Naive thymus-derived CD8-positive, alpha-beta T cell (primary cell): Measurements from ENCODE around the gene STAT5B. TPM values are rescaled to one million over a fixed set of nuclear protein-coding genes. Genes with fewer than 3 reads are reported as not detected.
A peak's percentile ranks its signal among the peaks of the same experiment; 100 is the strongest.
"Not testable (repeated sequence)": the region's sequence is repeated elsewhere in the genome, so short reads cannot be mapped to it uniquely, and the experiment has no call there.

ENCODE experiments used
- ATAC-seq, 2 donors: fragments of 150-1000 bp; cut with Tn5 transposase in 1 of 2; sonication (Bioruptor Pico), chemical (Tn5 transposase) in 1 of 2; 1 replicate in 1 of 2; 2 replicates in 1 of 2; pipeline ENCODE4 v1.10.0; 2021; ENCODE audit warnings: mild to moderate bottlenecking in 2 of 2, moderate library complexity in 2 of 2
- POLR2A ChIA-PET: fragments of 350-600 bp; sonication (Branson Sonifier 250); formaldehyde crosslinking; loops from one replicate; lab custom pipeline; 2021; ENCODE audit warnings: antibody characterized with exemption; lab: Charles Lee
- DNase-seq, 10 donors: peaks; one replicate each; pipeline versions ENCODE4 v3.0.0 to v3.0.0-alpha.2; 2020 to 2022
- H3K27ac Mint-ChIP-seq, 10 donors: one replicate each; pipeline ENCODE4 v1.8.0; 2020 to 2022; ENCODE audit warnings: mild to moderate bottlenecking in 10 of 10, mixed read lengths in 10 of 10, moderate library complexity in 4 of 10, inconsistent platforms in 1 of 10
- H3K27me3 Mint-ChIP-seq, 5 donors: one replicate each; pipeline ENCODE4 v1.8.0; 2021 to 2022; ENCODE audit warnings: mixed read lengths in 5 of 5
- H3K36me3 Mint-ChIP-seq, 3 donors: one replicate each; pipeline ENCODE4 v1.8.0; 2020 to 2022; ENCODE audit warnings: mixed read lengths in 3 of 3, mild to moderate bottlenecking in 2 of 3, inconsistent platforms in 1 of 3
- H3K4me1 Mint-ChIP-seq, 4 donors: one replicate each; pipeline ENCODE4 v1.8.0; 2021 to 2022; ENCODE audit warnings: mixed read lengths in 4 of 4
- H3K4me3 Mint-ChIP-seq, 10 donors: one replicate each; pipeline ENCODE4 v1.8.0; 2020 to 2022; ENCODE audit warnings: mild to moderate bottlenecking in 10 of 10, mixed read lengths in 10 of 10, moderate library complexity in 6 of 10, inconsistent platforms in 1 of 10
- H3K9me3 Mint-ChIP-seq, 9 donors: one replicate each; pipeline ENCODE4 v1.8.0; 2020 to 2022; ENCODE audit warnings: mixed read lengths in 9 of 9, mild to moderate bottlenecking in 3 of 9, inconsistent platforms in 1 of 9, moderate library complexity in 1 of 9
- polyA plus RNA-seq, 3 donors: library from polyadenylated mRNA; unstranded; fragments of 300-500 nt; fragmentation: Illumina TruSeq; gene quantifications; one replicate each; pipeline ENCODE4 v1.2.3, GENCODE V29; 2021
- total RNA-seq, 8 experiments: library from RNA in 2 of 8; stranded (reverse) in 2 of 8; gene quantifications; one replicate each; pipeline ENCODE4 v1.2.3 and lab custom pipeline; 2021 to 2026

STAT5B gene
- total and polyA plus RNA-seq, 5 experiments from 2014 or later = 66.3 to 149 (median 94.0) TPM

GRCh38 chr17:42243493-42243982, 32.7 kb downstream of the STAT5B start:
- H3K36me3 Mint-ChIP-seq = peaks cover 0 to 2% (median 0%) of the 10 kb centered on the region in 3 donors
- no peaks in the 10 kb centered on the region for H3K27me3 Mint-ChIP-seq
- H3K27ac Mint-ChIP-seq = peak overlapping the region in 8 of 10 donors; percentile 0 to 74 (median 38)
- H3K9me3 Mint-ChIP-seq = no peaks in the 10 kb centered on the region
- POLR2A ChIA-PET = interaction anchor here (0.7 to 1.5 kb wide), 3 partner anchors 32 to 97 kb away, joined by 4 to 5 read pairs (median 4); partner anchors contain the start of gene STAT5A
- DNase-seq (no peak), ATAC-seq (no peak)
- peak overlapping the region in 2 of 10 donors; percentile 12 to 37 for H3K4me3 Mint-ChIP-seq
- H3K4me1 Mint-ChIP-seq = peaks cover 16 to 65% (median 55%) of the 10 kb centered on the region in 4 donors

GRCh38 chr17:42241871-42242270, 34.3 kb downstream of the STAT5B start:
- POLR2A ChIA-PET = interaction anchor here (0.7 kb wide), 1 partner anchor 332 kb away, joined by 4 read pairs; no protein-coding TSS in a partner anchor
- Mint-ChIP-seq H3K27me3 (no peaks in the 10 kb centered on the region), H3K27ac (peak overlapping the region in 5 of 10 donors; percentile 9 to 57 (median 39)), H3K4me3 (no peak overlapping the region), H3K36me3 (peaks cover 0 to 5% (median 0%) of the 10 kb centered on the region in 3 donors), H3K4me1 (peaks cover 13 to 58% (median 43%) of the 10 kb centered on the region in 4 donors), H3K9me3 (no peaks in the 10 kb centered on the region)
- no peak for DNase-seq
- no peak for ATAC-seq

DNA sequence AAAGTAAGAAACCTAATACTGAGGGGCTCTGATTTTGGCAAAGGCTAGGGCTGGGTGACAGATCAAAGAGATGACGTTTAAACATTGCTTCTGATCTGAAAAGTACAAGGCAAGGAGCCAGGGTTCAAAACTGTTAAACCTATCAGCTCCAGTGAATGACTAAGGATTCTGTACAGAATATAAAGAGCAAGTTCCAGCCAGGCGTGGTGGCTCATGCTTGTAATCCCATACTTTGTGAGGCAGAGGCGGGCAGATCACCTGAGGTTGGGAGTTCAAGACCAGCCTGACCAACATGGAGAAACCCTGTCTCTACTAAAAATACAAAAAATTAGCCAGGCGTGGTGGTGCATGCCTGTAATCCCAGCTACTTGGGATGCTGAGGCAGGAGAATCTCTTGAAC, 35.3 kb downstream of the STAT5B start:
- not testable (repeated sequence) for H3K9me3 Mint-ChIP-seq, H3K27me3 Mint-ChIP-seq, ATAC-seq, H3K4me3 Mint-ChIP-seq, H3K36me3 Mint-ChIP-seq, DNase-seq
- H3K4me1 Mint-ChIP-seq = peaks cover 10 to 57% (median 42%) of the 10 kb centered on the region in 4 donors
- peak overlapping the region in 8 of 10 donors; percentile 6 to 65 (median 14) for H3K27ac Mint-ChIP-seq
- POLR2A ChIA-PET = interaction anchor here (0.9 kb wide), 1 partner anchor 337 kb away, joined by 6 read pairs; no protein-coding TSS in a partner anchor

GRCh38 chr17:42240201-42240600, 36.0 kb downstream of the STAT5B start:
- no peaks in the 10 kb centered on the region for H3K27me3 Mint-ChIP-seq
- no peak for DNase-seq
- H3K27ac Mint-ChIP-seq = peak overlapping the region in 4 of 10 donors; percentile 9 to 65 (median 42)
- peaks cover 0 to 3% (median 0%) of the 10 kb centered on the region in 3 donors for H3K36me3 Mint-ChIP-seq
- no peak overlapping the region for H3K4me3 Mint-ChIP-seq
- ATAC-seq = no peak
- peaks cover 13 to 59% (median 43%) of the 10 kb centered on the region in 4 donors for H3K4me1 Mint-ChIP-seq
- H3K9me3 Mint-ChIP-seq = no peaks in the 10 kb centered on the region
- POLR2A ChIA-PET = interaction anchor here (1.6 kb wide), 1 partner anchor 46 kb away, joined by 10 read pairs; no protein-coding TSS in a partner anchor

DNA sequence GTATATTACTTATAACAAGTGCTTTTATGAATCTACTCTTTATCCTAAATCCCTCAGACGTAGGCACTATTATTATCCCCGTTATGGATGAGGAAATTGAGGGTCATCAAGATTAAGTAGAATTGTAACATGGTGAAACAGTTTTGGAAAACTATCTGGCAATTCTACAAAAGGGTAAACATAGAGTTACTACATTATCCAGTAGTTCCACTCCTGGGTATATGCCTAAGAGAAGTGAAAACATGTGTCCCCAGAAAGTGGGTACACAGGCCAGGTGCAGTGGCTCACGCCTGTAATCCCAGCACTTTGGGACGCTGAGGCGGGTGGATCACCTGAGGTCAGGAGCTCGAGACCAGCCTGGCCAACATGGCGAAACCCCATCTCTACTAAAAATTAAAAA, 36.6 kb downstream of the STAT5B start:
- H3K36me3 Mint-ChIP-seq, ATAC-seq, H3K9me3 Mint-ChIP-seq, DNase-seq, H3K27me3 Mint-ChIP-seq, H3K4me3 Mint-ChIP-seq: not testable (repeated sequence)
- Mint-ChIP-seq H3K27ac (peak overlapping the region in 3 of 10 donors; percentile 43 to 72 (median 50)), H3K4me1 (peaks cover 17 to 65% (median 46%) of the 10 kb centered on the region in 4 donors)
- POLR2A ChIA-PET = interaction anchor here (0.7 to 1.6 kb wide), 2 partner anchors 9 to 47 kb away, joined by 6 to 10 read pairs; no protein-coding TSS in a partner anchor

GRCh38 chr17:42236760-42237159, 39.4 kb downstream of the STAT5B start:
- H3K4me1 Mint-ChIP-seq = peaks cover 15 to 61% (median 36%) of the 10 kb centered on the region in 4 donors

GRCh38 chr17:42233994-42234393, 42.2 kb downstream of the STAT5B start:
- Mint-ChIP-seq H3K27me3 (no peaks in the 10 kb centered on the region), H3K4me3 (no peak overlapping the region), H3K27ac (peak overlapping the region in 7 of 10 donors; percentile 19 to 87 (median 56)), H3K4me1 (peaks cover 10 to 44% (median 23%) of the 10 kb centered on the region in 4 donors), H3K9me3 (no peaks in the 10 kb centered on the region), H3K36me3 (peaks cover 0 to 19% (median 0%) of the 10 kb centered on the region in 3 donors)
- POLR2A ChIA-PET = no interaction called here
- no peak for ATAC-seq
- no peak for DNase-seq

More at GRCh38 chr17:42236760-42237159, 39.4 kb downstream of the STAT5B start:
- Mint-ChIP-seq H3K36me3 (peaks cover 0 to 6% (median 0%) of the 10 kb centered on the region in 3 donors), H3K27me3 (no peaks in the 10 kb centered on the region), H3K9me3 (no peaks in the 10 kb centered on the region), H3K4me3 (no peak overlapping the region), H3K27ac (peak overlapping the region in 7 of 10 donors; percentile 8 to 69 (median 44))
- POLR2A ChIA-PET = interaction anchor here (1.0 to 1.4 kb wide), 2 partner anchors 12 to 49 kb away, joined by 3 to 4 read pairs; no protein-coding TSS in a partner anchor
- DNase-seq (no peak), ATAC-seq (no peak)

DNA sequence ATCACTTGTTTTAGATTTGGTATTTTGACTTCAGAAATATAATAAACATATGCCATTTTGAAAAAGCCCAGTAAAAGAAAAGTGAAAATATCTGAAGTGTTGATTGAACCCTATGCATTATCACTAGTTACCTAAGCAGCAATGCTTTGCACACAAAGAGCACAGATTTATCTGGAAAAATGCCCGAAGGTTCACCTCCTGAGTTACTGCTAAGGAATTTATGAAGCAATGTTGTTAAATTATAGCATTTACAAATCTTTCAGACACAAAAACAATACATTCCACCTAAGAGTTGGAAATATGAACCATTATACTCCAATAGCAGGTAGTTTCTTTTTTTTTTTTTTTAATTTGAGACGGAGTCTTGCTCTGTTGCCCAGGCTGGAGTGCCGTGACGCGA, 43.0 kb downstream of the STAT5B start:
- no peak overlapping the region for H3K4me3 Mint-ChIP-seq
- H3K27ac Mint-ChIP-seq = peak overlapping the region in 3 of 10 donors; percentile 25 to 75 (median 58)
- POLR2A ChIA-PET = no interaction called here
- peaks cover 12 to 45% (median 25%) of the 10 kb centered on the region in 4 donors for H3K4me1 Mint-ChIP-seq
- no peaks in the 10 kb centered on the region for H3K9me3 Mint-ChIP-seq
- DNase-seq (no peak), ATAC-seq (no peak)
- no peaks in the 10 kb centered on the region for H3K27me3 Mint-ChIP-seq
- H3K36me3 Mint-ChIP-seq = peaks cover 0 to 26% (median 0%) of the 10 kb centered on the region in 3 donors

GRCh38 chr17:42230225-42230624, 46.0 kb downstream of the STAT5B start:
- H3K4me3 Mint-ChIP-seq = no peak overlapping the region
- no peaks in the 10 kb centered on the region for H3K27me3 Mint-ChIP-seq
- POLR2A ChIA-PET = interaction anchor here (0.8 kb wide), 1 partner anchor 18 kb away, joined by 5 read pairs; no protein-coding TSS in a partner anchor
- DNase-seq = no peak
- H3K27ac Mint-ChIP-seq = peak overlapping the region in 8 of 10 donors; percentile 1 to 70 (median 50)
- no peaks in the 10 kb centered on the region for H3K9me3 Mint-ChIP-seq
- no peak for ATAC-seq
- peaks cover 0 to 49% (median 0%) of the 10 kb centered on the region in 3 donors for H3K36me3 Mint-ChIP-seq
- peaks cover 6 to 30% (median 15%) of the 10 kb centered on the region in 4 donors for H3K4me1 Mint-ChIP-seq

DNA sequence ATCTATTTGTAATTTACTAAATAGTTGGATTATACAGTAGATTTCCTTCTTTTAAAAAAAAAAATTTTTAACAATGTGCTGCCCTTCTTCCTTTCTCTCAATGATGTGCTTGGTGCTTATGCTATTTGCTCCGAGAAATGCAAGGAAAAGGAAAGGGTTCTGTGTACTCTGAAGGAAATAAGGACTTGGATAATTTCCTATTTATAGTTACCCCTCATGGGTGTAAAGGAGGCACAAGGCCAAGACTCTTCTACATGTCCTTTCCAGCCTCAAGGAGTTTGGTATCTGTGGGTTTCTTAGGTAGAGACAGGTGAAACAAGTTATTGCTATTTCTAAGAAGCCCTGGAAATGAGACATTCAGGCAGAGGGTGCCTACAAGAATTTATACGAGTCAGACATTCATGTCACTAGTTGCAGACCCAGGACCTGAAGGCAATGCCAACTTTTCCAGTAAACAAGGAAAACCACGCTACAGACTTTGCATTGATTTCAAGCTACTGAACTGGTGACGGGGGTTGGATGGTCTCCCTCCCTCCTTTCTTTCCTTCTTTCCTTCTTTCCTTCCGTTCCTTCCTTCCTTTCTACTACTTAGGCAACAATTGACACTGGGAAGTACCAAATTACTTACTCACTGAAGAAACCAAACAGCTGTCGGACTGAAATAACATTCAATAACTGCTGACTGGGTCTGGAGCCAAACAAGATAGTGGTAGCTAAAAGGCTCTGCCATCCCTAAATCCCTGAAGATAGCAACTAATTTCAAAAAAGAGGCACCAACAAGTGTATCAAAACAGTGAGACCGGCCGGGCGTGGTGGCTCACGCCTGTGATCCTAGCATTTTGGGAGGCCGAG, 48.1 kb downstream of the STAT5B start:
- H3K4me3 Mint-ChIP-seq = no peak overlapping the region
- H3K4me1 Mint-ChIP-seq = peaks cover 0 to 15% (median 8%) of the 10 kb centered on the region in 4 donors
- H3K36me3 Mint-ChIP-seq = peaks cover 0 to 64% (median 4%) of the 10 kb centered on the region in 3 donors
- H3K27ac Mint-ChIP-seq = peak overlapping the region in 9 of 10 donors; percentile 5 to 85 (median 41)
- no peaks in the 10 kb centered on the region for H3K27me3 Mint-ChIP-seq
- POLR2A ChIA-PET = no interaction called here
- ATAC-seq (no peak), DNase-seq (no peak)
- H3K9me3 Mint-ChIP-seq = no peaks in the 10 kb centered on the region

- no peaks in the 10 kb centered on the region for H3K27me3 Mint-ChIP-seq
- no peak for ATAC-seq
- DNase-seq = no peak
- H3K4me3 Mint-ChIP-seq = no peak overlapping the region
- H3K36me3 Mint-ChIP-seq = peaks cover 0 to 75% (median 4%) of the 10 kb centered on the region in 3 donors
- POLR2A ChIA-PET = no interaction called here
- H3K4me1 Mint-ChIP-seq = peaks cover 9 to 13% (median 11%) of the 10 kb centered on the region in 4 donors
- peak overlapping the region in 1 of 10 donors; percentile 16 for H3K27ac Mint-ChIP-seq
- H3K9me3 Mint-ChIP-seq = no peaks in the 10 kb centered on the region
Measured at GRCh38 chr17:42225646-42226045, 50.5 kb downstream of the STAT5B start.

GRCh38 chr17:42224651-42225050, 51.5 kb downstream of the STAT5B start:
- no peaks in the 10 kb centered on the region for H3K9me3 Mint-ChIP-seq
- H3K27ac Mint-ChIP-seq = peak overlapping the region in 1 of 10 donors; percentile 65
- ATAC-seq (no peak), DNase-seq (no peak)
- H3K4me1 Mint-ChIP-seq = peaks cover 6 to 9% (median 9%) of the 10 kb centered on the region in 4 donors
- H3K27me3 Mint-ChIP-seq = no peaks in the 10 kb centered on the region
- H3K36me3 Mint-ChIP-seq = peaks cover 0 to 73% (median 4%) of the 10 kb centered on the region in 3 donors
- no peak overlapping the region for H3K4me3 Mint-ChIP-seq
- POLR2A ChIA-PET = interaction anchor here (2.9 kb wide), 1 partner anchor 64 kb away, joined by 21 read pairs; the partner anchor contains the start of gene STAT5A
